Measurements from ENCODE around the gene PACS1.

DNA sequence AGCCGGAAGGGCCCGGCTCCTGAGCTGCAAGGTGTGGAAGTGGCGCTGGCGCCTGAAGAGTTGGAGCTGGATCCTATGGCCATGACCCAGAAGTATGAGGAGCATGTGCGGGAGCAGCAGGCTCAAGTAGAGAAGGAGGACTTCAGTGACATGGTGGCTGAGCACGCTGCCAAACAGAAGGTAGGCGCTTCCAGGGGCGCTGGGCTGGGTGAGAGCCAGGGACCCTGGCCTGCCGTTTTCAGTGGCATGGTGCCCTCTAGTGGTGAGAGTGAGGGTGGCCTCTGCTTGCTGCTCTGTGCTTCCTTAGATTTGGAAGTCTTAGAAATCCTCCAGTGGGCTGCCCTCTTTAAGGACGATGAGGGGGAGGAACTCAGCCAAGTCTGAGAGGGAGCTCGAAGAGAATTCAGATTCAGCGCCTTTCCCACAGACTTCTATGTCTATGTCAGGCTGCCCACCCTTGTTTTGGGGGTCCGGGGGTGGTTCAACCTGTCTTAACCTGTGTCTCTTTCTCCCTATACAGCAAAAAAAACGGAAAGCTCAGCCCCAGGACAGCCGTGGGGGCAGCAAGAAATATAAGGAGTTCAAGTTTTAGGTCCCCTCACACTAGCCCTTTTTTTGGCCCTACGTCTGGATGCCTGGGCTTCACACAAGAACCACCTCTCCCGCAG lies 1.8 kb upstream of the PACS1 start:
- TF ChIP-seq CTCF (IDR thresholded peaks at IDR 0.05) (peak; percentile 92), USF2 (IDR thresholded peaks at IDR 0.05; ENCODE audit: borderline replicate concordance, low read depth, low read length) (no peak), NFIC (IDR thresholded peaks at IDR 0.05; ENCODE audit: borderline replicate concordance) (no peak), TCF12 (IDR thresholded peaks at IDR 0.05) (no peak), EZH2phosphoT487 (IDR thresholded peaks at IDR 0.05; ENCODE audit: borderline replicate concordance, low read depth) (no peak), EP300 (IDR thresholded peaks at IDR 0.05; ENCODE audit: borderline replicate concordance in 1 of 2, low read depth in 1 of 2, low read length in 1 of 2) (no peak), RXRA (IDR thresholded peaks at IDR 0.05; ENCODE audit: borderline replicate concordance, low read depth) (no peak)
- TF ChIP-seq, protein P1, sequence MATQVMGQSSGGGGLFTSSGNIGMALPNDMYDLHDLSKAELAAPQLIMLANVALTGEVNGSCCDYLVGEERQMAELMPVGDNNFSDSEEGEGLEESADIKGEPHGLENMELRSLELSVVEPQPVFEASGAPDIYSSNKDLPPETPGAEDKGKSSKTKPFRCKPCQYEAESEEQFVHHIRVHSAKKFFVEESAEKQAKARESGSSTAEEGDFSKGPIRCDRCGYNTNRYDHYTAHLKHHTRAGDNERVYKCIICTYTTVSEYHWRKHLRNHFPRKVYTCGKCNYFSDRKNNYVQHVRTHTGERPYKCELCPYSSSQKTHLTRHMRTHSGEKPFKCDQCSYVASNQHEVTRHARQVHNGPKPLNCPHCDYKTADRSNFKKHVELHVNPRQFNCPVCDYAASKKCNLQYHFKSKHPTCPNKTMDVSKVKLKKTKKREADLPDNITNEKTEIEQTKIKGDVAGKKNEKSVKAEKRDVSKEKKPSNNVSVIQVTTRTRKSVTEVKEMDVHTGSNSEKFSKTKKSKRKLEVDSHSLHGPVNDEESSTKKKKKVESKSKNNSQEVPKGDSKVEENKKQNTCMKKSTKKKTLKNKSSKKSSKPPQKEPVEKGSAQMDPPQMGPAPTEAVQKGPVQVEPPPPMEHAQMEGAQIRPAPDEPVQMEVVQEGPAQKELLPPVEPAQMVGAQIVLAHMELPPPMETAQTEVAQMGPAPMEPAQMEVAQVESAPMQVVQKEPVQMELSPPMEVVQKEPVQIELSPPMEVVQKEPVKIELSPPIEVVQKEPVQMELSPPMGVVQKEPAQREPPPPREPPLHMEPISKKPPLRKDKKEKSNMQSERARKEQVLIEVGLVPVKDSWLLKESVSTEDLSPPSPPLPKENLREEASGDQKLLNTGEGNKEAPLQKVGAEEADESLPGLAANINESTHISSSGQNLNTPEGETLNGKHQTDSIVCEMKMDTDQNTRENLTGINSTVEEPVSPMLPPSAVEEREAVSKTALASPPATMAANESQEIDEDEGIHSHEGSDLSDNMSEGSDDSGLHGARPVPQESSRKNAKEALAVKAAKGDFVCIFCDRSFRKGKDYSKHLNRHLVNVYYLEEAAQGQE (IDR thresholded peaks at IDR 0.05; ENCODE audit: low read depth, low read length), result no peak
- TF ChIP-seq, protein P2, sequence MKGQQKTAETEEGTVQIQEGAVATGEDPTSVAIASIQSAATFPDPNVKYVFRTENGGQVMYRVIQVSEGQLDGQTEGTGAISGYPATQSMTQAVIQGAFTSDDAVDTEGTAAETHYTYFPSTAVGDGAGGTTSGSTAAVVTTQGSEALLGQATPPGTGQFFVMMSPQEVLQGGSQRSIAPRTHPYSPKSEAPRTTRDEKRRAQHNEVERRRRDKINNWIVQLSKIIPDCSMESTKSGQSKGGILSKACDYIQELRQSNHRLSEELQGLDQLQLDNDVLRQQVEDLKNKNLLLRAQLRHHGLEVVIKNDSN (IDR thresholded peaks at IDR 0.05; ENCODE audit: borderline replicate concordance, low read depth), result no peak

Data from SK-N-SH (cell line).